ENCODE results near the gene NEK2. TPM values are rescaled to one million over a fixed set of nuclear protein-coding genes. Genes with fewer than 3 reads are reported as not detected.

The NEK2 gene
- total and polyA plus RNA-seq, 2 of the 13 experiments (the other 11 are each of a cell fraction or from before 2014, with no cell fraction given), result 10.9 to 40.8 TPM

DNA sequence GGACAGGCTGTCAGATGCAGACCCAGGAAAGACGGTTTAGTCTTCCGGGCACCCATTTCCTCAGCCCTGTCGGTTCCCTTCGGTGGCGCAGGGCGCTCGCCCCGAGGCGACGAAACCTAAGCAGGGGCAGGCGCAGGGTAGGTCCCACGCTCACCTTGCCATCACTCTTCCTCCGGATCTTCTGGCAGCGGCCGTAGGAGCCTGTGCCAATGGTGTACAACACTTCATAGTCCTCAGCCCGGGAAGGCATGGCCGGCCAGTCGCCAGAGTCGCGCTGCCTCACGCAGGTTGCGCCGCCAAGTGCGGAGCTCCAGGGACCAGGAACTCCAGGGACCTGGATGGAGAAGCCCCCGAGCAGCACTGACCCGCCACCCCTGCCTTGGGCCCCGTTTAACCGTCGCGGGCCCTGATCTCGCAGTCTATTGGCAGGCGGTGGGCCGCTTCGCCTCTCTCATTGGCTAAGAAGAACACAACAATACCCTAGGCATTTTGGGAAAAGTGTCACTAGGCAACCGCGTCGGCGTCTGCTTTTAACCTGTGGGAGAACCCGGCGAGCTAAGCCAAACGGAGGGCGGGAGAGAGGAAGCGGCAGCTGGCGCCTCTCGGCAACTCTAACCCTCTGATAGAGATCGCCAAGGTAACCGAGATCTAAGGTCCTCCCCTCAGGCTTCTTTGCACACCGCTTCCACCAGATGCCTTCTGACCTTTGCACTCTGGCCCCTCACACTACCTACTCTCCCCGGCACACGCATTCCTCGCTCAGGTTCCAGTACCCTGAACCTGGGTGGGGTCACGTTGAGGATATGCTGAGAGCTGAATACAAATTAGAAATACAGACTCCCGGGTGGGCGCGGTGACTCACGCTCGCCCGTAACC, at the start of gene NEK2 (continued):
- TF ChIP-seq, protein P1, sequence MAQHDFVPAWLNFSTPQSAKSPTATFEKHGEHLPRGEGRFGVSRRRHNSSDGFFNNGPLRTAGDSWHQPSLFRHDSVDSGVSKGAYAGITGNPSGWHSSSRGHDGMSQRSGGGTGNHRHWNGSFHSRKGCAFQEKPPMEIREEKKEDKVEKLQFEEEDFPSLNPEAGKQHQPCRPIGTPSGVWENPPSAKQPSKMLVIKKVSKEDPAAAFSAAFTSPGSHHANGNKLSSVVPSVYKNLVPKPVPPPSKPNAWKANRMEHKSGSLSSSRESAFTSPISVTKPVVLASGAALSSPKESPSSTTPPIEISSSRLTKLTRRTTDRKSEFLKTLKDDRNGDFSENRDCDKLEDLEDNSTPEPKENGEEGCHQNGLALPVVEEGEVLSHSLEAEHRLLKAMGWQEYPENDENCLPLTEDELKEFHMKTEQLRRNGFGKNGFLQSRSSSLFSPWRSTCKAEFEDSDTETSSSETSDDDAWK (CRISPR knock-in tag; IDR thresholded peaks at IDR 0.05), result no peak
- TF ChIP-seq, protein P2, sequence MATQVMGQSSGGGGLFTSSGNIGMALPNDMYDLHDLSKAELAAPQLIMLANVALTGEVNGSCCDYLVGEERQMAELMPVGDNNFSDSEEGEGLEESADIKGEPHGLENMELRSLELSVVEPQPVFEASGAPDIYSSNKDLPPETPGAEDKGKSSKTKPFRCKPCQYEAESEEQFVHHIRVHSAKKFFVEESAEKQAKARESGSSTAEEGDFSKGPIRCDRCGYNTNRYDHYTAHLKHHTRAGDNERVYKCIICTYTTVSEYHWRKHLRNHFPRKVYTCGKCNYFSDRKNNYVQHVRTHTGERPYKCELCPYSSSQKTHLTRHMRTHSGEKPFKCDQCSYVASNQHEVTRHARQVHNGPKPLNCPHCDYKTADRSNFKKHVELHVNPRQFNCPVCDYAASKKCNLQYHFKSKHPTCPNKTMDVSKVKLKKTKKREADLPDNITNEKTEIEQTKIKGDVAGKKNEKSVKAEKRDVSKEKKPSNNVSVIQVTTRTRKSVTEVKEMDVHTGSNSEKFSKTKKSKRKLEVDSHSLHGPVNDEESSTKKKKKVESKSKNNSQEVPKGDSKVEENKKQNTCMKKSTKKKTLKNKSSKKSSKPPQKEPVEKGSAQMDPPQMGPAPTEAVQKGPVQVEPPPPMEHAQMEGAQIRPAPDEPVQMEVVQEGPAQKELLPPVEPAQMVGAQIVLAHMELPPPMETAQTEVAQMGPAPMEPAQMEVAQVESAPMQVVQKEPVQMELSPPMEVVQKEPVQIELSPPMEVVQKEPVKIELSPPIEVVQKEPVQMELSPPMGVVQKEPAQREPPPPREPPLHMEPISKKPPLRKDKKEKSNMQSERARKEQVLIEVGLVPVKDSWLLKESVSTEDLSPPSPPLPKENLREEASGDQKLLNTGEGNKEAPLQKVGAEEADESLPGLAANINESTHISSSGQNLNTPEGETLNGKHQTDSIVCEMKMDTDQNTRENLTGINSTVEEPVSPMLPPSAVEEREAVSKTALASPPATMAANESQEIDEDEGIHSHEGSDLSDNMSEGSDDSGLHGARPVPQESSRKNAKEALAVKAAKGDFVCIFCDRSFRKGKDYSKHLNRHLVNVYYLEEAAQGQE (IDR thresholded peaks at IDR 0.05; ENCODE audit: borderline replicate concordance in 1 of 2, low read depth in 1 of 2, low read length in 2 of 2), result peak in 1 of 2 experiments; percentile 40; a peak in 1 of 4 replicates
- TF ChIP-seq NR2F1 (CRISPR knock-in tag; IDR thresholded peaks at IDR 0.05) (peak; percentile 93 to 98), TGIF2 (CRISPR knock-in tag; IDR thresholded peaks at IDR 0.05) (peak; percentile 27), SIN3A (IDR thresholded peaks at IDR 0.05; ENCODE audit: borderline replicate concordance, low read depth, low read length) (peak; percentile 99), NFE2L1 (CRISPR knock-in tag; IDR thresholded peaks at IDR 0.05; ENCODE audit: borderline replicate concordance) (no peak), RAD51 (IDR thresholded peaks at IDR 0.05; ENCODE audit: borderline replicate concordance) (no peak), ZNF124 (CRISPR knock-in tag; IDR thresholded peaks at IDR 0.05) (peak; percentile 69; the same call in 1 of the 2 replicates), POLR2AphosphoS2 (IDR thresholded peaks at IDR 0.05; ENCODE audit: low read depth, low read length) (no peak), ERF (CRISPR knock-in tag; IDR thresholded peaks at IDR 0.05) (peak; percentile 91), MIXL1 (CRISPR knock-in tag; IDR thresholded peaks at IDR 0.05) (peak; percentile 99), MEF2D (CRISPR knock-in tag; IDR thresholded peaks at IDR 0.05) (peak; percentile 83), NKX3-1 (CRISPR knock-in tag; IDR thresholded peaks at IDR 0.05) (peak; percentile 95)
- TF ChIP-seq, protein P3, sequence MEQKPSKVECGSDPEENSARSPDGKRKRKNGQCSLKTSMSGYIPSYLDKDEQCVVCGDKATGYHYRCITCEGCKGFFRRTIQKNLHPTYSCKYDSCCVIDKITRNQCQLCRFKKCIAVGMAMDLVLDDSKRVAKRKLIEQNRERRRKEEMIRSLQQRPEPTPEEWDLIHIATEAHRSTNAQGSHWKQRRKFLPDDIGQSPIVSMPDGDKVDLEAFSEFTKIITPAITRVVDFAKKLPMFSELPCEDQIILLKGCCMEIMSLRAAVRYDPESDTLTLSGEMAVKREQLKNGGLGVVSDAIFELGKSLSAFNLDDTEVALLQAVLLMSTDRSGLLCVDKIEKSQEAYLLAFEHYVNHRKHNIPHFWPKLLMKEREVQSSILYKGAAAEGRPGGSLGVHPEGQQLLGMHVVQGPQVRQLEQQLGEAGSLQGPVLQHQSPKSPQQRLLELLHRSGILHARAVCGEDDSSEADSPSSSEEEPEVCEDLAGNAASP (CRISPR knock-in tag; IDR thresholded peaks at IDR 0.05; ENCODE audit: borderline replicate concordance), result peak; percentile 92
- TF ChIP-seq, protein P4, sequence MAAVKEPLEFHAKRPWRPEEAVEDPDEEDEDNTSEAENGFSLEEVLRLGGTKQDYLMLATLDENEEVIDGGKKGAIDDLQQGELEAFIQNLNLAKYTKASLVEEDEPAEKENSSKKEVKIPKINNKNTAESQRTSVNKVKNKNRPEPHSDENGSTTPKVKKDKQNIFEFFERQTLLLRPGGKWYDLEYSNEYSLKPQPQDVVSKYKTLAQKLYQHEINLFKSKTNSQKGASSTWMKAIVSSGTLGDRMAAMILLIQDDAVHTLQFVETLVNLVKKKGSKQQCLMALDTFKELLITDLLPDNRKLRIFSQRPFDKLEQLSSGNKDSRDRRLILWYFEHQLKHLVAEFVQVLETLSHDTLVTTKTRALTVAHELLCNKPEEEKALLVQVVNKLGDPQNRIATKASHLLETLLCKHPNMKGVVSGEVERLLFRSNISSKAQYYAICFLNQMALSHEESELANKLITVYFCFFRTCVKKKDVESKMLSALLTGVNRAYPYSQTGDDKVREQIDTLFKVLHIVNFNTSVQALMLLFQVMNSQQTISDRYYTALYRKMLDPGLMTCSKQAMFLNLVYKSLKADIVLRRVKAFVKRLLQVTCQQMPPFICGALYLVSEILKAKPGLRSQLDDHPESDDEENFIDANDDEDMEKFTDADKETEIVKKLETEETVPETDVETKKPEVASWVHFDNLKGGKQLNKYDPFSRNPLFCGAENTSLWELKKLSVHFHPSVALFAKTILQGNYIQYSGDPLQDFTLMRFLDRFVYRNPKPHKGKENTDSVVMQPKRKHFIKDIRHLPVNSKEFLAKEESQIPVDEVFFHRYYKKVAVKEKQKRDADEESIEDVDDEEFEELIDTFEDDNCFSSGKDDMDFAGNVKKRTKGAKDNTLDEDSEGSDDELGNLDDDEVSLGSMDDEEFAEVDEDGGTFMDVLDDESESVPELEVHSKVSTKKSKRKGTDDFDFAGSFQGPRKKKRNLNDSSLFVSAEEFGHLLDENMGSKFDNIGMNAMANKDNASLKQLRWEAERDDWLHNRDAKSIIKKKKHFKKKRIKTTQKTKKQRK (IDR thresholded peaks at IDR 0.05; ENCODE audit: low read length), result no peak

Data from HepG2 (cell line).